ENCODE data around the gene ANO10.
"Not testable (repeated sequence)": the region's sequence is repeated elsewhere in the genome, so short reads cannot be mapped to it uniquely, and the experiment has no call there.

ANO10 gene

DNA sequence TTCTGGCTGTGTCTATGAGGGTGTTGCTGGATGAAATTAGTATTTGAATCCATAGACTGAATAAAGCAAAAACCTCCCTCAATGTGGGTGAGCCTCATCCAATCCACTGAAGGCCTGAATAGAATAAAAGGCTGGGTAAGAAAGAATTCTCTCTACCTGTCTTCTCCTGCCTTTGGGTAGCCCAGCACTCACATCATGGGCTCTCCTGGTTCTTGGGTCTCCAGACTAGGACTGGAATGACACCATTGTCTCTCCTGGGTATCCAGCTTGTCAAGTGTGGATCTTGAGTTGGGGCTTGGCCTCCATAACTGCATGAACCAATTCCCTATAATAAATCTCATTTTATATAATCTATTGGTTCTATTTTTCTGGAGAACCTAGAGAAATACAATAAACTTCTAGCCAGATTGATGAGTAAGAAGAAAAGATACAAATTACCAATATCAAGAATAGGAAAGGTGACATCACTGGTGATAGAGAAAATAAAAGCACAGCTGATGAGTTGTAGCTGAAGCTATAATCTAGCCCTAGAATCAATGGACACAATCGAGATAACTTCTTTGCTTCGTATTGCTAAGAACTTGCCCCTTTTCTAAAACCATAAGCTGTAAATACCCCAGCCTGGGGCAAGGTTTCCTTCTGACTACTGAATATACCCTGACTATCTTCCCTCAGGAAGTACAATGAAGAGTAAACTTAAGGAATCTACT is 106.4 kb downstream of the ANO10 start:
- FAIRE-seq = no peak

DNA sequence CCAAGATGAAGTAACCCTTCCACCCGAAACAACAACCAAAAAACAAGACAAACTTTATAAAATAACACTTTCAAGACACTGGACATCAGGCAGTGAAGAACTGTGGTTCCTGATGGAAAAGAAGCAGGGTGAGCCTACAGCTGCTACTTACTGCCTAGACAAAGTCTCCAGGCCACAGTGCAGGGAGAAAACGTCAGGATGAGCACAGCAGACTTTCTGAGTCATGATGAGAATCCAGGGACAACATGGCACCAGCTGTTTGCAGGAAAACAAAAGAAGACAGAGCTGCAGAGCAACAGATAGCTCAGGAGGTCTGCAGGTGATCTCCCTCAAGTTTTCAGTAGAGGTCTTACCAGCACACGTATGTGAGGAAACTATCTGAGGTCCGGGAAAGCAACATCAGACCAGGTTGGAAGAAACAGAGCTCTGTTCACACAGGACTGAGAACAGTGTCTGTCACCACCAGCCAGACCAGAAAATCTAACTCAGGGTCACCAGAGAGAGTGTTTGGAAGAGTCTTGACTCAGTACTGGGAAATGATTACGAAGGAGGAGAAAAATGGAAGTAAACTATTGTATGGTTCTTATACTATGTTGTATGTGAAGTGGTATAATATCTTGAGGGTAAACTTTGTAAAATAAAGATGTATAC is 108.9 kb downstream of the ANO10 start:
- no peak for FAIRE-seq

DNA sequence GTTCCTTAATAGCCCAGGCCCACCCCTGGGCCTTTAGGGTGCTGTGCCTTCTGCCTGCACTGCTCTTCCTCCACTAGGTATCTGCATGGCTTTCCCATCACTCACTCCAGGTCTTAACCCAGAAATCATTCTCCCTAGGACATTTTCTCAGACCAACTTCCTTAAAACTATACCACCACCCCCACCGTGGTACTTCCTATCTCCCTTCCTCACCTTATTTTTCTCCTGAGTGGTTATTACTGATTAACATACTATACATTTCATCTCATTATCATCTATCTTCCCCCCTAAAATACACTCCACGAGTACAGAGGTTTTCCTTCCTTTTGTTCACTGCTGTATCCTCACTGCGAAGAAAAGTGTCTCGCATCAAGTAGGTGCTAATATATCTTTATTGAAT is 115.2 kb downstream of the ANO10 start:
- FAIRE-seq = no peak

DNA sequence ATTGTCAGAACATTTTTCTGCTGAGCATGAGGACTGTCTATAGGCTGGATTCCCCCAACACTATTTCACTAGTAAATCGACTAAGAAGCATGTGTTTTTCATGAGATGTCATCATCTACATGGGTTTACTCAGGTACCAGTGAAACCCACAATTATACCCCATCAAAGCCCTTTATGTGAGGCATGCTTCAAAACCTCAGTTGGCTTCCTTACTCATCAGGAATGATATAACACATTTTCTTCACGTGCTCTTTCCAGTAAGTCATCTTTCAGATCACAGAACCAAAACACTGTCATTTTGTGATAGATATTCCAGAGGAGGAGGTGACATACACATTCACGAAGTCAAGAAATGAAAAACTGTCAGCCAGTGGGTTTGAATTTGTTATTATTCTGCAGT is 116.5 kb downstream of the ANO10 start:
- FAIRE-seq = no peak

DNA sequence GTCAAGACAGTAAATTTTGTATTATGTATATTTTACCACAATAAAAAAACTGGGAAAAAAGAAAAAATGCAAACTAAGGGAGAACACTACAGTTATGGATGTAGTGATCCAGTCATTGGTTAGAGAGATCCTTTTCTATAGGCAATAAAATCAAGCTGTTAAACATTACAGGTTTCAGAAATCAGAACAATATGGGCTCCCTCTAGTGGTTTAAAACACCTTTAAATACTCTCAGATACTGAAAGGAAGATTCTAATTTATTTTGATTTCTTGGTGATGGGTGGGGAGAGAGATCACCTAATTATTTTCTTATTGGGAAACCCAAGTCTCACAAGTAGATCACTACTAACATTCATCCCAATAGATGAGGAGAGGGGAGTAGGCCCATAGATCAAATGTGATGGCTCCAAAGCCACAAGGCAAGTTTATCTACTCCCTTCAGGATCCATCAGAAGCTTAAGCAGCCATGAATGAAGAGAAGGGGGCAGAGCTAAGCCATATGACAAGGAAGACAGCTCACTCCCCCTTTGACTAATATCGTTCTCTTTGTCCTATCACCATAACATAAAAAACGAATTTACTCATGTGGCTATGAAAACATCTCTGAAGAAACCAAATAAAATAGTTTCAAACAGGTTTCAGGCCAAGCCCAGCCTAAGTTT is 118.6 kb downstream of the ANO10 start:
- FAIRE-seq = peak; percentile 74

DNA sequence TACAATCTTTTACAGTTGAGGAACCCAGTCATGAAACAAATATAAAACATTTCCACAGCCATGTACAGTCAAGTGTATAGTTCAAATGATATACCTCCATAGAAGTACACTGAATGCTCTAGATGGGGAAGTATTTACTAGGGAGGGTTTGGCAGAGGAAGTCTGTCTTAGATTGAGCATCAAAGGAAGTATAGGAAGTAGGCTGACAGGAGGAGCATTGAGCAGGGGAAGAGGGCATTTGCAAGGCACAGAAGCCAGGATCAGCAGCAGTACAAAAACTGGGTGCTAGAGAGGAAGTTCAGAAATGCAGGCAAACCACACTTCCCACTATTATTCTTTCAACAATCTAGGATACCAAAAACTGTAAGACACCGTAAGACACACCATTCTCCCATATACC is 122.6 kb downstream of the ANO10 start:
- no peak for FAIRE-seq

DNA sequence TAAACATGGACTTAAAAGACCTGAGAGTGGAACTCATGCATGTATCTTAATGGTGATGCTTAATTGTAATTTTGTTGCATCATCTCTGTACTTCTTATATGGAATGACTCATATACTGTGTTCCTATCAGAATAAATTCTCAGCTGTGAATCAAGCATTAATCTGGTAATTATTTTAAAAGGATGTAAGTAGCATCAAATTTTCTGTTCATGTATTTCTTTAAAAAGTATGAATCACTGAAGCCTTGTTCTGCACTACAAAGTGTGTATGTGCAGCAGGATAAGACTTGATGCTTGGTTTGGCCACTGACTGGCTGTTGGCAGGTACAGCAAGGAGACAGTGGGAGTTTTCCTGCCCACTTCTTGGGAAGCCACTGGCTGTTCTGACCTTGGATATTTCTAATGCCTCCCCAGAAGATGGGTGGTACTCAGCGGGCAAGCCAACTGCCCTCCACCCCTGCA is 123.9 kb downstream of the ANO10 start:
- FAIRE-seq = no peak

DNA sequence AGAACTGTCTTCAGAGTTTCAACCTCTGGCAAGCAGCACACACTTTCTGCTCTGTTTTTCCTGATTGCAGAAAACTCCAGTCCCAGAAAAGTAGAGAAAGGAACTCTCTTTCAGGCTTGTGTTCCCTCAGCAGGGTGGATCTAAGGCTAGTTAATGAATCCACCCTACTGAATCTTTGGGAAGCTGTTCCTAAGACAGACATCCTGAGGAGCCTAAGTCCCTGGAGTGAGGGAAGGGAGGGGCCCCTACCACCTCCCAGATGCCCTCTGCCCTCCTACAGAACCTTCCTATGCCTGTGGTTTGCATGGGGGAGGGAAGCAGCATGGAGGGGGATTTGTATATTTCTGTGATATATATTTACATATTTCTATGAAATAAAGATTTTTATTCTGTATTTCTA is 124.4 kb downstream of the ANO10 start:
- FAIRE-seq = no peak

DNA sequence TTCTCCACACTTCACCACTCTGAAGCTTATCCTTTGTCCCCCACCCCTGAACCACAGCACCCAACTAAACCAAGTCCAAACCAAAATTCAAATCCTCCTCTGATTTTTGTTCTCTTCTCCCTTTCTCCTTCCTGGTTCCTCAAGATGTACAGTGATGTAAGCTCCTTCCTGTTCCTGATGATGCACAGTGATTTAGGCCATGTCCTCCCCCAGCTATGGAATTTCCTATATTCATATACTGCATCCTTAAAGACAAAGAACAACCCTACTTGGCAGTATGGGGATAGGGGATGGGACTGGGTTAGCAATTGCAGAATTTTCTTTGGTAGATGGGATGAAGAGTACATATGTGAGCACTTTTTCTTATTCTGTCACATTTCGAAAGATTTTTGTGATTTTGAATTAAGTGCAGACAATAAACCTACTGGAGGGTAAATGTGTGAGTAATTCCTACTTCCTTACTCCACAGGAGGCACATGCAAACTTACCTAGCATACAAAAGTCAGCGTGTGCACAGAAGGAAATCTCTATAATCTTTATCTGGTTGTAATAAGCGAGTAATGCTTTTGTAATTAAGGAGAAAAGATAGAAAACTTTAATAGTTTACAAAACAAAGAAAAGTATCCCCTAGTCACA is 125.0 kb downstream of the ANO10 start:
- no peak for FAIRE-seq

DNA sequence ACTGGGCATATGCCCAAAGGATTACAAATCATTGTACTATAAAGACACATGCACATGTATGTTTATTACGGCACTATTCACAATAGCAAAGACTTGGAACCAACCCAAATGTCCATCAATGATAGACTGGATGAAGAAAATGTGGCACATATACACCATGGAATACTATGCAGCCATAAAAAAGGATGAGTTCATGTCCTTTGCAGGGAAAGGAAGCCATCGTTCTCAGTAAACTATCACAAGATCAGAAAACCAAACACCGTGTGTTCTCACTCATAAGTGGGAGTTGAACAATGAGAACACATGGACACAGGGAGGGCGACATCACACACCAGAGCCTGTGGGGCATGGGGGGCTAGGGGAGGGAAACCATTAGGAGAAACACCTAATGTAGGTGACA is 128.9 kb downstream of the ANO10 start:
- FAIRE-seq = not testable (repeated sequence)

DNA sequence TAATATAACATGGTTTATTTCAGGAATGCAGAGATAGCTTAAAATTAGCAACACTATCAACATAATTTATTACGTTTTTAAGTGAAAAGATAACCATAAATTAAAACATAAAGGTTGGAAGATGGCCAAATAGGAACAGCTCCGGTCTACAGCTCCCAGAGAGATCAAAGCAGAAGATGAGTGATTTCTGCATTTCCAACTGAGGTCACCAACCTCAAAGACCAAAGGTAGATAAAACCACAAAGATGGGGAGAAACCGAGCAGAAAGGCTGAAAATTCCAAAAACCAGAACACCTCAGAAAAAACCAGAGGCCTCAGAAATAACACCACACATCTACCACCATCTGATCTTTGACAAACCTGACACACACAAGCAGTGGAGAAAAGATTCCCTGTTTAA is 130.0 kb downstream of the ANO10 start:
- not testable (repeated sequence) for FAIRE-seq

DNA sequence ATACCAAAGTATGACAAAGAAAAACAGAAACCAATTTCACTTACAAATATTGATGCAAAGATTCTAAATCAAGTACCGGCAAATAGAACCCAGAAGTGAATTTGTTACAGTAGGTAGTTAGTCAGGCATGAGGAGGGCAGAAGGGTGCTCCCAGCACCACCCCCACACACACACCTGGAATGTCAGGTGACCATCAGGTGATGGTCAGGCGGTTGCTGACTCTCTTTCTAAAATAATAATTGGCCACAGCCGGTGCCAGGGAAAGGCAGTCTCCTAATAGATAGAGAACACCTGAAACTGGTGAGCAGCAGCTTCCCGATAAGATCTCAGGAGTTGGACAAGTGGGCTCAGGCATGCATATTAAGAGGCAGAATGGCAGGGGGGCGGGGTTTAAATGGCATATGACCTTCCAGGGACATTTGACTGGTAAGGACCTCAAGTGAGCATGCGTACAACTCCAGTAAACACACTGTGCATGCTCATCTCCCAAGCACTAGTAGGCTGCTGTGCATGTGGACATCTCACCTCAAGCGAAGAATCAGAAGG is 131.1 kb downstream of the ANO10 start:
- no peak for FAIRE-seq

DNA sequence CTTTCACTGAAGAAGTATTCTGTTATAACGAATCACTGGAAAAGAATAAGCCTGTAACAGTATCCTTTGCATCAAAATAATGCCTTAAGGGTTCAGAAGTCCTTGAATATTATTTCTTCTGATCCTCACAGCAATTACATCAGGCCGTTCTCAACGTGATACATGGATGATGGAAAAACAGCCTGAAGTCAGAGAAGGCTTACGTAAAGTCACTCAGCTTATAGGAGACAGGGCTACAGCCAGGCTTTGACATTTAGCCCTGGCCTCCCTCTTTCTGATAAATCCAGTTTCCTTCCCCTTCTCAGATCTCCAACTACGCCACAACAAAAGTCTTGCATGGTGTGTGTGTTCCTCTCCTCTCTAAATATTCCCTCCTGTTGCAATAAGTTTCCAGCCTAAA is 131.9 kb downstream of the ANO10 start:
- FAIRE-seq = no peak

DNA sequence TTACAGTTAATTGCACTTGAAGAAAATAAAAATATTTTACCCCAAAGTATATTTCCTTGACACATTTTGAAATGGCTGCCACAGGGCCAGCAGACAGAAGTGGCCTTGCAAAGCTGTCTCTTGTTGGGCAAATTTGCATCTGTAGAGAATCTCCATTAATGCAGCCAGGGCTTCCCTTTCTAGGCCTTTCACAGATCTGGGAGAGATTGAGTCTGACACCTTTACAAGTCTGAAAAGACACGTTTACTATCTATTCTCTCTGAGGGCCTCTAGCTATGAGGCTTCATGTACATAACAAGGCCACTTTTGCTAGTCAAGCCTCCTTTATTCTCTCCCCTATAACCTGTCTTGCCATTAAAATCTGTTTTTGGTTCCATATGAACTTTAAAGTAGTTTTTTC is 135.9 kb downstream of the ANO10 start:
- no peak for FAIRE-seq

DNA sequence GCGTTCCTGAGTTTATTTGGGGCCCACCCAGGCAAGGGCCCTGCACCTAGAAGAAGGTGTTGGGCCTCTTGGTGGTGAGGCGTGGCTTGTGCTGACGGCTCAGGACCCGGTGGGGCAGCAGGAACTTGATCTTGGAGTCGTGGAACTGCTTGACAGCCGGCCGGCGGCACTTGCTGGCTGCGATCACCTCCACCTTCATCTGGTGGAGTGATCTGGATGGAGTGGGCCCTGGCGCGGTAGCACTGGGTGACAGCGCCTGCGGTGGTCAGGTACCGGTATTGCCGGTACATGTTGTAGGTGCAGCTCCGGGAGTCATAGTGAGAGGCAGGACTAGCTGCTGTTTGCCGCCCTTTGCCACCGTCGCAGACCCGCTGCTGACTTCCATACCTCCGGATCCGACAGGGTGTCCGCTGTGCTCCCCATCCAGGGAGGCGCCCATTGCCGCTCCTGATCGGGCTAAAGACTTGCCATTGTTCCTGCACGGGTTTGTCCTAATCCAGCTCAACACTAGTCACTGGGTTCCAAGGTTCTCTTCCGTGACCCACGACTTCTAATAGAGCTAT is 136.8 kb downstream of the ANO10 start:
- no peak for FAIRE-seq

DNA sequence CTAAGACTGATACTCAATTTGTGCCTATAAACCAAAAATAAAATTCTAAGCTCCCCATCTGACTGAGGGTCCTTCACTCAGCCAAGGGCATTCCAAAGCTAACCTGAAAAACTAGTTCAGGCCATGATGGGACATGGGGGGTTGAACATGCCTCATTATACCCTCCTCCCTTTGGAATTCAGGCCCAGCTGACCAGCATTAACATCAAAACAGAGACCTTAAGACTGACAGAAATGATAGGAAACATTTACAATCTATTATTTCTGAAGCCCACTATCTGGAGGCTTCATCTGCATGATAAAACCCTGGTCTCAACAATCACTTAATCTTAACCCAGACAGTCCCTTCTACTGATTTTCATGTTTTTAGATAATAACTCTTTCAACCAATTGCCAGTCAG is 140.4 kb downstream of the ANO10 start:
- FAIRE-seq = no peak

DNA sequence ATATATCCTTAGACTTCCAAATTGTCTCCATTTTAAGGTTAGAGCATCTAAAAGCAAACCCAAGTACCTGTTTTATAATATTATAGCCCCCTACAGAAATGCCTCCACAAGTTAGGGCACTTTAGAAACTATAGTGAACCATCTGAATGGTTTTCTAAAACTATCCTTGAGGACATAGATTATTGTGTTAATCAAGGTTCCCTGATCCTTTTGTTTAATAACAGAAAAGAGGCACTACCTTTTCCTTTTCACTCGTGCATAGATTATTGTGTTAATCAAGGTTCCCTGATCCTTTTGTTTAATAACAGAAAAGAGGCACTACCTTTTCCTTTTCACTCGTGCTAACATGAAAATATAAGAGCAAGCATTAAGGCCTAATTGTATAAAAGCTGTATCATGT is 143.0 kb downstream of the ANO10 start:
- not testable (repeated sequence) for FAIRE-seq

DNA sequence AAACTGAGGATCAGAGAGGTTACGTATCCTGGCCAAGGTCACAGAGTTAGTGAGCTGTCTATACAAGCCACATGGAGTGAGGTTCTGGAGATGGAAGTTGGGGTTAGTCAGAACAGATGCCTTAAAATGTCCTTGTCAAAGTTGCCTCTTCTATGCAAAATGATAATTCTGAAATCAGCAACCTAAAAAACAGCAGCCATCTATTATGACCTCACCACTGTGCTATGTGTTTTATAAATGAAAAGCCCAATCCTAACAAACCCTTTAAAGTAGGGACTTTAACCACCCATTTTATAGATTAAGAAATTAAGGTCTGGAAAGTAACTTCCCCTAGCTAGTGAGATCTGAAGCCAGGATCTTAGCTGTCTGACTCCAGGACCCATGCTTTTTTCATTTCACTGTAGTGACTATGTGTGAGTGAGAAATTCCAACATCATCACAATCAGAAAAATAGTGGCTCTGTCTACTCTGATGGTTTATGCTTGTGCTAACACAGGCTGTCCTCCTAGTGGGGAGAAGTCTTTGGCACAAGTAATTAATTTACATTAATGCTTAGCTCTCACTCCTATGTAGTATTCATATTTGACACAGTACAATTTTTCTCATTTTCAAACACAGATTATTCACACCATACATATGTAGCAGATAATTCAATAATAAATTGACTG is 143.6 kb downstream of the ANO10 start:
- FAIRE-seq = no peak

DNA sequence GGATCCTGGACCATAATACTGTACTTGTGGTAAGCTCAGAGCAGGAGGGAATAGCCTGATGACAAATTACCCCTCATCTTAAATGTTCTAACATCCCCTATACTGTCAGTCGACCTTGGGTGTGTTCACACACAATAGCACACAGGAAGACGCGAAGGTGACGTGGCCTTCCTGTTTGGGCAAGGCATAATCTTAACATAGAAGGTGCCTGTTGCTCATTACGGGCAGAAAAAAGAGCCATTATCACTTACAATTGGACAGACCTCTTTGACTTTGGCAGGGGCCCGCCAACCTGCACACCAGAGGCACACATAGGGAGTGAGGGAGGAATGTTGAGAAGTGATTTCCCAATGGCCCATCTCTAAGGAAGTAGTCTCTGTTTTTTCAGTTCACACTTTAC is 144.2 kb downstream of the ANO10 start:
- no peak for FAIRE-seq

DNA sequence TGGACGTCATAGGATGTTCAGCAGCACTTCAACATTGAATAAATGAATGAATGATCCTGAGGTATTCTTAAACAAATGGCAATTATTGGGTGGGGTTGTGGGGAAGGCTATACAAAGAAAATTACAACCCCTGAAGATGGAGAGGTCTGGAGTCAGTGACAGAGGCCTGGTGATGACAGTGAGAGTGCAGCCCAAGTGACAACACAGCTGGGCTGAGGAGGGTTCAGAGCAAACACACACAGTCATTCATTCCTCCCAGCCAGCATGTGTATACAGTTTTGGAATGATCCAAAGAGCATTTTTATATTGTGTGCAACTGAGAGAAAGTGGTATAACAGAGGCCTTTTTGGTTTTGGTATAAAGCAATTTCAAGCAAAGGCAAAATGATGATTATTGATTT is 148.1 kb downstream of the ANO10 start:
- FAIRE-seq = no peak

DNA sequence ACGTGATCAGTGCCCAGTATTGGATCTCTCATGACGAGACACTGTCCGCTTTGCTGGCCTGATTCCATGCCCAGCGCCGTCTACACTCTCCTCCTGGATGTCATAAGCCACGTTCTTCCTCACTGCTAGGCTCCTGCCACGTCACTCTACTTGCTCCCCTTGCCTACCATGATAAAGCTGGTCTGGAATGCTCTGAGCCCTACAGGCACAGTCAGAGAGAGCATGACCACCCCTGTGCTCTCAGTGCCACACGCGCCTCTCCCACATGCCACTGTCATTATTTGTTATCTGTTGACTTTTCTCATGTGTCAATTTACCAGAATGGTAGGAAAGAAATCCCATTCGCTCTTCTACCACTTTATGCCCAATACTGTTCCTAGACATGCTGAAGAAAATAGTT is 148.6 kb downstream of the ANO10 start:
- FAIRE-seq = no peak

DNA sequence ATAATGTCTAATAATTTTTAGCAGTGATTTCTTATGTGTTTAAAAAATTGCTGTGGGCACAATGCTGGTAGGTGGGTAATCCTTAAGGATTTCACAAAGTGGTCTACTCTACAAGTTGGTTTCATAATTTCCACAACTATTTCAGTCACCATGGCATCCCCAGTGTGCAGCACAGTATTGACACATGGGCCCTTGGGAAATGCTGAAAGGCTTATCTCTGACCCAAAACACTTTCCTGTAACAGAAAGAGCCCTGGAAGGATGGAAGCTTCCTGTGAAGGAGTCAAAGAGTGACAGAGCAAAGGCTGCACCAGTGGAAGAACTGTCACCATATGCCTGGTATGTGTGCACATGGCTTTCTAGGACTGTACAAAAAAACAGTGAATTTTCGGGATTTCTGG is 153.7 kb downstream of the ANO10 start:
- no peak for FAIRE-seq

All from endometrium (tissue), 2 donors.